Endodermal cell (in vitro differentiated cells): ENCODE measurements around the gene GAGE12J. TPM values are rescaled to one million over a fixed set of nuclear protein-coding genes. Genes with fewer than 3 reads are reported as not detected.
"Not testable (repeated sequence)": the region's sequence is repeated elsewhere in the genome, so short reads cannot be mapped to it uniquely, and the experiment has no call there.

Source experiments
- DNase-seq: peaks from one replicate; pipeline ENCODE4 v3.0.0-alpha.2; 2017
- H3K27ac ChIP-seq: 2 replicates; pipeline ENCODE4 v1.5.1; 2013; ENCODE audit warnings: mild to moderate bottlenecking, low read depth, low read length, moderate library complexity
- H3K27me3 ChIP-seq: 2 replicates; pipeline ENCODE4 v1.6.1; 2013; ENCODE audit warnings: mild to moderate bottlenecking, low read length, moderate library complexity; ENCODE audit not compliant: insufficient read depth, control insufficient read depth, poor library complexity, severe bottlenecking
- H3K36me3 ChIP-seq: 2 replicates; pipeline ENCODE4 v1.7.0; 2013; ENCODE audit warnings: mild to moderate bottlenecking, low read length, moderate library complexity; ENCODE audit not compliant: control insufficient read depth, insufficient read depth
- H3K4me1 ChIP-seq: one replicate; pipeline ENCODE4 v1.7.0; 2013; ENCODE audit warnings: low read length; ENCODE audit not compliant: control insufficient read depth, insufficient read depth
- H3K4me3 ChIP-seq: 2 replicates; pipeline ENCODE4 v1.5.1; 2013; ENCODE audit warnings: mild to moderate bottlenecking, low read length, moderate library complexity
- H3K9ac ChIP-seq: 2 replicates; pipeline ENCODE4 v1.6.1; 2013; ENCODE audit warnings: mild to moderate bottlenecking, low read length, moderate library complexity; ENCODE audit not compliant: poor library complexity, severe bottlenecking; ENCODE audit errors: extremely low read depth
- H3K9me3 ChIP-seq: 2 replicates; pipeline ENCODE4 v1.6.1; 2013; ENCODE audit warnings: mild to moderate bottlenecking, low read length, moderate library complexity; ENCODE audit not compliant: control insufficient read depth
- H3K27ac Mint-ChIP-seq: 2 replicates; pipeline ENCODE4 v1.8.0; 2020; ENCODE audit warnings: mixed read lengths
- H3K27me3 Mint-ChIP-seq: 2 replicates; pipeline ENCODE4 v1.8.0; 2021; ENCODE audit warnings: mild to moderate bottlenecking, mixed read lengths; ENCODE audit not compliant: insufficient read depth
- H3K36me3 Mint-ChIP-seq: 2 replicates; pipeline ENCODE4 v1.8.0; 2020; ENCODE audit warnings: low read depth, mixed read lengths
- H3K4me1 Mint-ChIP-seq: 2 replicates; pipeline ENCODE4 v1.8.0; 2020; ENCODE audit warnings: mixed read lengths
- H3K4me3 Mint-ChIP-seq: 2 replicates; pipeline ENCODE4 v1.8.0; 2020; ENCODE audit warnings: mild to moderate bottlenecking, moderate library complexity, mixed read lengths
- H3K9me3 Mint-ChIP-seq: 2 replicates; pipeline ENCODE4 v1.8.0; 2020; ENCODE audit warnings: mild to moderate bottlenecking, mixed read lengths
- WGBS, 2 experiments: methylation state at CpG; one replicate each; pipeline versions ENCODE4 v1.1.5 to v1.1.7; 2013; ENCODE audit warnings: missing lambda C conversion rate in 2 of 2, mixed read lengths in 1 of 2; ENCODE audit not compliant: insufficient coverage in 1 of 2, insufficient read length in 1 of 2; 5-methylcytosine and 5-hydroxymethylcytosine counted together
- total RNA-seq, 2 donors: library from RNA; stranded (reverse); fragmentation: NEBNext Ultra II Directional in 1 of 2; extraction: Animal tissue kit (Norgen Biotek cat#: 25700) in 1 of 2; gene quantifications; 2 replicates in 1 of 2; 3 replicates in 1 of 2; pipeline ENCODE4 v1.2.1, GENCODE V29; 2021
- TF ChIP-seq, protein P1 (sequence below): fragments of 200-600 bp; sonication (generic); conservative IDR thresholded peaks from 2 replicates; pipeline ENCODE4 v1.5.0; 2021; ENCODE audit warnings: antibody characterized with exemption, mild to moderate bottlenecking

The GAGE12J gene
- total RNA-seq, 2 donors from 2014 or later, result not detected

DNA sequence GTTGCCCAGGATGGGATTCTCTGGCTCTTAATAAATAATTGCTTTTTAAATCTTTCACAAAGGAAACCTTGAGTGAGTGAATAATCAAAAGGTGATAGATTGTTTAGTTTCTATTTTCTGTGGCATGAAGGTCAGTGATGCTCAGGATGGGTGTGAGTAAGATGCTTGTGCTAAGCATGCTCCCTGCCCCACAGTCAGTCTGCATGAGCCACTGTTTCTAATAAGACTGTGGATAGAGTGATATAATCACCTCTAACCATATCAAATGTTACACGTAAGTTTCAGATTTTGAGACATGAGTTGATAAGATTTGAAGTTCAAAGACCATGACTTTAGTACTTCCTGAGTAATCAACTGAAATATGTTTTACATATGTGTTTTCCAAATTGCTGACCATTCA is 21.1 kb upstream of the GAGE12J start:
- Histone ChIP-seq H3K4me3 (no peak overlapping the region), H3K4me1 (no peaks in the 10 kb centered on the region), H3K27ac (no peak overlapping the region), H3K27me3 (no peaks in the 10 kb centered on the region), H3K36me3 (no peaks in the 10 kb centered on the region), H3K9me3 (no peaks in the 10 kb centered on the region), H3K9ac (no peak overlapping the region)
- H3K27me3 Mint-ChIP-seq, result no peaks in the 10 kb centered on the region
- DNase-seq, result no peak
- TF ChIP-seq, protein P1, sequence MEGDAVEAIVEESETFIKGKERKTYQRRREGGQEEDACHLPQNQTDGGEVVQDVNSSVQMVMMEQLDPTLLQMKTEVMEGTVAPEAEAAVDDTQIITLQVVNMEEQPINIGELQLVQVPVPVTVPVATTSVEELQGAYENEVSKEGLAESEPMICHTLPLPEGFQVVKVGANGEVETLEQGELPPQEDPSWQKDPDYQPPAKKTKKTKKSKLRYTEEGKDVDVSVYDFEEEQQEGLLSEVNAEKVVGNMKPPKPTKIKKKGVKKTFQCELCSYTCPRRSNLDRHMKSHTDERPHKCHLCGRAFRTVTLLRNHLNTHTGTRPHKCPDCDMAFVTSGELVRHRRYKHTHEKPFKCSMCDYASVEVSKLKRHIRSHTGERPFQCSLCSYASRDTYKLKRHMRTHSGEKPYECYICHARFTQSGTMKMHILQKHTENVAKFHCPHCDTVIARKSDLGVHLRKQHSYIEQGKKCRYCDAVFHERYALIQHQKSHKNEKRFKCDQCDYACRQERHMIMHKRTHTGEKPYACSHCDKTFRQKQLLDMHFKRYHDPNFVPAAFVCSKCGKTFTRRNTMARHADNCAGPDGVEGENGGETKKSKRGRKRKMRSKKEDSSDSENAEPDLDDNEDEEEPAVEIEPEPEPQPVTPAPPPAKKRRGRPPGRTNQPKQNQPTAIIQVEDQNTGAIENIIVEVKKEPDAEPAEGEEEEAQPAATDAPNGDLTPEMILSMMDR, result no peak
- H3K27ac Mint-ChIP-seq, result no peak overlapping the region
- no peaks in the 10 kb centered on the region for H3K36me3 Mint-ChIP-seq
- no peaks in the 10 kb centered on the region for H3K4me1 Mint-ChIP-seq
- WGBS, 2 experiments, result no CpG with 5 or more reads among the region's 1 CpG
- peaks cover 67% of the 10 kb centered on the region for H3K9me3 Mint-ChIP-seq
- H3K4me3 Mint-ChIP-seq, result no peak overlapping the region

DNA sequence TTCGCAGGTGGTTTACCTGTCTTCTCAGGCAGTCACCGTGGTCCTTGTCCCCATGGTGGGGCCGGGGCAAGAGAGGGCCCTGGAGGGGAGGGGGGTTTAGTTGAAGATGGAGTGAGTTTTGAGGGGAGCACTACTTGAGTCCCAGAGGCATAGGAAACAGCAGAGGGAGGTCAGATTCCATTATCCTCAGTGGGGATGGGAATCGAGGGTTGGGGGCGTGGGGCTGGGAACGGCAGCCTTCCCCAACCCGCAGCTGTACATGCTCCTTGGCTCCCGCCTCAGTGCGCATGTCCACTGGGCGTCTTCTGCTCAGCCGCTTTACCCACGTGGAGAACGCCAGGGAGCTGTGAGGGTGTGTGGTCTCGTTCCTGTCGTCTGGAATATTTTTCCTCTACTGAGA is 18.5 kb upstream of the GAGE12J start, which contains the start of gene GAGE10:
Gene GAGE10, plus strand, starts transcription at position 301 of the 400 bp plus-strand sequence. CDS start 1,214 bp downstream, outside the sequence.
- no peaks in the 10 kb centered on the region for H3K27me3 ChIP-seq
- no peak within 1 kb of the TSS for H3K4me3 Mint-ChIP-seq
- H3K9me3 Mint-ChIP-seq, result peaks cover 60% of the 10 kb centered on the region
- H3K4me1 ChIP-seq, result no peaks in the 10 kb centered on the region
- no peak within 1 kb of the TSS for H3K9ac ChIP-seq
- H3K4me1 Mint-ChIP-seq, result no peaks in the 10 kb centered on the region
- no peak for DNase-seq
- H3K9me3 ChIP-seq, result no peaks in the 10 kb centered on the region
- no peak within 1 kb of the TSS for H3K27ac Mint-ChIP-seq
- WGBS, 2 experiments, result 85% methylated on average over 15 of the region's 15 CpGs; no CpG with 5 or more reads in 1 of the 2 experiments
- H3K4me3 ChIP-seq, result no peak within 1 kb of the TSS
- no peaks in the 10 kb centered on the region for H3K36me3 ChIP-seq
- H3K27me3 Mint-ChIP-seq, result no peaks in the 10 kb centered on the region
- no peak within 1 kb of the TSS for H3K27ac ChIP-seq
- no peaks in the 10 kb centered on the region for H3K36me3 Mint-ChIP-seq
- TF ChIP-seq, protein P1, result no peak

DNA sequence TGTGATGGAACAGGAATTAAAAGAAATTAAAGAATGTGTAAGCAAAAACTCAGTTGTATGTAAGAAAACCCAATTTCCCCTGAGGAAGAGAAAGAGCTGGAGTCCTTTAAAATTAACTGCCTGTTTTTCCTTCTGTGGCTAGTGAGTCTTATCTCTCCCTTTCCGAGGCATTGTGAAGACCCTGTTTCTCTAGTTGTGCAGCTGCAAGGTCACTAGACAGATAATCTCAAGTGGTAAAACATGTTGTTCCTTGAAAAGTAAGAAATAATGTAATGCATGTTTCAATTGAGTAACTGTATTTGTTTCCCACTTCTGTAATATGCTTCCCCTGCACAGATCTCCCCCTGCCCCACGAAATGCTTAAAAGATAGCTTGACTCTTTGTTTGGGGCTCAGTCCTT is 14.1 kb upstream of the GAGE12J start:
- H3K9me3 Mint-ChIP-seq, result peaks cover 54% of the 10 kb centered on the region
- H3K9me3 ChIP-seq, H3K36me3 ChIP-seq, H3K4me3 Mint-ChIP-seq, H3K27ac ChIP-seq, H3K4me1 ChIP-seq, H3K27ac Mint-ChIP-seq, H3K9ac ChIP-seq, DNase-seq, H3K4me1 Mint-ChIP-seq, H3K4me3 ChIP-seq, H3K27me3 Mint-ChIP-seq, H3K36me3 Mint-ChIP-seq, H3K27me3 ChIP-seq: not testable (repeated sequence)
- WGBS, 2 experiments, result 90% methylated on average over 2 of the region's 2 CpGs; no CpG with 5 or more reads in 1 of the 2 experiments
